NCI-H2029 (cell line): ENCODE measurements around the gene PSMD7.
"Not testable (repeated sequence)": the region's sequence is repeated elsewhere in the genome, so short reads cannot be mapped to it uniquely, and the experiment has no call there.

Experiments used
- DNase-seq: peaks from one replicate; lab custom pipeline; 2025; lab: John Stamatoyannopoulos, UW

PSMD7 gene

GRCh38 chr16:74297145-74297665, 591 bp downstream of the PSMD7 start:
- DNase-seq: no peak

GRCh38 chr16:74298104-74298503, 1.5 kb downstream of the PSMD7 start:
- no peak for DNase-seq

- DNase-seq: no peak
Observed at GRCh38 chr16:74302341-74302740, 5.7 kb downstream of the PSMD7 start.

GRCh38 chr16:74304164-74304834, 7.7 kb downstream of the PSMD7 start:
- no peak for DNase-seq

- DNase-seq: no peak
Observed at GRCh38 chr16:74304835-74305176, 8.2 kb downstream of the PSMD7 start.

GRCh38 chr16:74305281-74305680, 8.7 kb downstream of the PSMD7 start:
- DNase-seq: no peak

- no peak for DNase-seq
Observed at GRCh38 chr16:74305978-74306784, 9.6 kb downstream of the PSMD7 start.

- no peak for DNase-seq
Observed at GRCh38 chr16:74307383-74307782, 10.8 kb downstream of the PSMD7 start.

- no peak for DNase-seq
Observed at GRCh38 chr16:74309789-74310781, 13.5 kb downstream of the PSMD7 start.

GRCh38 chr16:74315059-74315458, 18.4 kb downstream of the PSMD7 start:
- DNase-seq: no peak

GRCh38 chr16:74320707-74321106, 24.1 kb downstream of the PSMD7 start:
- DNase-seq: no peak

GRCh38 chr16:74321356-74321755, 24.7 kb downstream of the PSMD7 start:
- DNase-seq: no peak

- no peak for DNase-seq
Observed at GRCh38 chr16:74322301-74322710, 25.7 kb downstream of the PSMD7 start.

- DNase-seq: not testable (repeated sequence)
Observed at GRCh38 chr16:74324777-74325176, 28.2 kb downstream of the PSMD7 start.

GRCh38 chr16:74325641-74326040, 29.0 kb downstream of the PSMD7 start:
- no peak for DNase-seq

- not testable (repeated sequence) for DNase-seq
Observed at GRCh38 chr16:74328346-74328745, 31.7 kb downstream of the PSMD7 start.

GRCh38 chr16:74332469-74332868, 35.9 kb downstream of the PSMD7 start:
- not testable (repeated sequence) for DNase-seq

- DNase-seq: not testable (repeated sequence)
Observed at GRCh38 chr16:74337506-74337905, 40.9 kb downstream of the PSMD7 start.

- not testable (repeated sequence) for DNase-seq
Observed at GRCh38 chr16:74339226-74339625, 42.6 kb downstream of the PSMD7 start.

GRCh38 chr16:74353038-74353437, 56.4 kb downstream of the PSMD7 start:
- DNase-seq: not testable (repeated sequence)
